Measurements from ENCODE around the gene C7orf25. TPM values are rescaled to one million over a fixed set of nuclear protein-coding genes. Genes with fewer than 3 reads are reported as not detected.

The C7orf25 gene
- total RNA-seq, 1 donor from 2014 or later, result 5.0 TPM

- no peak for TF ChIP-seq CTCF (IDR thresholded peaks at IDR 0.05; ENCODE audit: unreplicated experiment)
- H3K4me1 Mint-ChIP-seq (ENCODE audit: unreplicated experiment), result peaks cover 17% of the 10 kb centered on the region
- DNase-seq (ENCODE audit: low spot score), result no peak
- no peaks in the 10 kb centered on the region for H3K27me3 Mint-ChIP-seq (ENCODE audit: unreplicated experiment)
- H3K4me3 Mint-ChIP-seq (ENCODE audit: unreplicated experiment), result no peak overlapping the region
- no peak overlapping the region for H3K27ac Mint-ChIP-seq (ENCODE audit: unreplicated experiment)
- H3K9me3 Mint-ChIP-seq (ENCODE audit: unreplicated experiment), result no peaks in the 10 kb centered on the region
- H3K36me3 Mint-ChIP-seq (ENCODE audit: low read depth, unreplicated experiment), result no peaks in the 10 kb centered on the region
Observed at GRCh38 chr7:42934291-42934690, 22.4 kb upstream of the C7orf25 start.

- Mint-ChIP-seq H3K27ac (ENCODE audit: unreplicated experiment) (peak overlapping the region; percentile 93), H3K4me3 (ENCODE audit: unreplicated experiment) (peak overlapping the region; percentile 100), H3K4me1 (ENCODE audit: unreplicated experiment) (peaks cover 20% of the 10 kb centered on the region), H3K36me3 (ENCODE audit: low read depth, unreplicated experiment) (no peaks in the 10 kb centered on the region), H3K9me3 (ENCODE audit: unreplicated experiment) (no peaks in the 10 kb centered on the region), H3K27me3 (ENCODE audit: unreplicated experiment) (no peaks in the 10 kb centered on the region)
- TF ChIP-seq CTCF (IDR thresholded peaks at IDR 0.05; ENCODE audit: unreplicated experiment), result no peak
- no peak for DNase-seq (ENCODE audit: low spot score)
Observed at GRCh38 chr7:42932811-42933591, 21.1 kb upstream of the C7orf25 start.

- Mint-ChIP-seq H3K4me1 (ENCODE audit: unreplicated experiment) (peaks cover 20% of the 10 kb centered on the region), H3K27ac (ENCODE audit: unreplicated experiment) (peak within 1 kb of the TSS; percentile 93), H3K36me3 (ENCODE audit: low read depth, unreplicated experiment) (no peaks in the 10 kb centered on the region), H3K27me3 (ENCODE audit: unreplicated experiment) (no peaks in the 10 kb centered on the region), H3K4me3 (ENCODE audit: unreplicated experiment) (peak within 1 kb of the TSS; percentile 100), H3K9me3 (ENCODE audit: unreplicated experiment) (no peaks in the 10 kb centered on the region)
- DNase-seq (ENCODE audit: low spot score), result peak; percentile 89
- TF ChIP-seq CTCF (IDR thresholded peaks at IDR 0.05; ENCODE audit: unreplicated experiment), result no peak
Observed at GRCh38 chr7:42931834-42932651, 20.2 kb upstream of the C7orf25 start, which contains the start of the genes MRPL32 and PSMA2. MRPL32 (plus strand) TSS chr7:42932376; CDS start chr7:42932387, 11 bp downstream. PSMA2 (minus strand) TSS chr7:42932174; CDS start chr7:42932158, 16 bp downstream.

GRCh38 chr7:42931447-42931833 is 19.6 kb upstream of the C7orf25 start:
- TF ChIP-seq CTCF (IDR thresholded peaks at IDR 0.05; ENCODE audit: unreplicated experiment), result no peak
- no peaks in the 10 kb centered on the region for H3K9me3 Mint-ChIP-seq (ENCODE audit: unreplicated experiment)
- no peaks in the 10 kb centered on the region for H3K27me3 Mint-ChIP-seq (ENCODE audit: unreplicated experiment)
- peaks cover 20% of the 10 kb centered on the region for H3K4me1 Mint-ChIP-seq (ENCODE audit: unreplicated experiment)
- H3K4me3 Mint-ChIP-seq (ENCODE audit: unreplicated experiment), result peak overlapping the region; percentile 100
- DNase-seq (ENCODE audit: low spot score), result no peak
- no peaks in the 10 kb centered on the region for H3K36me3 Mint-ChIP-seq (ENCODE audit: low read depth, unreplicated experiment)
- peak overlapping the region; percentile 93 for H3K27ac Mint-ChIP-seq (ENCODE audit: unreplicated experiment)
